SK-N-SH treated with all-trans-retinoic acid at 6 μM for 48 hours (cell line): ENCODE measurements around the gene PNMA1.

Experiments
- ATAC-seq: fragments of 200-7000 bp; cut with Tn5 transposase; 3 replicates; pipeline ENCODE4 v1.9.1; 2020; ENCODE audit warnings: mild to moderate bottlenecking, moderate library complexity
- ARNTL ChIP-seq: fragments of 450-650 bp; formaldehyde crosslinking; IDR thresholded peaks from 2 replicates; pipeline ENCODE4 v1.5.0; 2020; ENCODE audit warnings: low read depth, mild to moderate bottlenecking, moderate library complexity, borderline replicate concordance
- BACH2 ChIP-seq: fragments of 250-450 bp; sonication (Bioruptor Pico); IDR thresholded peaks from 2 replicates; pipeline ENCODE4 v1.9.0; 2021; ENCODE audit warnings: mild to moderate bottlenecking, borderline replicate concordance
- CREB5 ChIP-seq: fragments of 250-450 bp; sonication (Bioruptor Pico); IDR thresholded peaks from 2 replicates; pipeline ENCODE4 v1.5.1; 2020; ENCODE audit warnings: low read depth, mild to moderate bottlenecking, moderate library complexity
- CSDC2 ChIP-seq: fragments of 250-450 bp; sonication (Bioruptor Pico); IDR thresholded peaks from 2 replicates; pipeline ENCODE4 v1.5.0; 2020; ENCODE audit warnings: mild to moderate bottlenecking, moderate library complexity
- CSRNP3 ChIP-seq: fragments of 250-450 bp; sonication (Bioruptor Pico); IDR thresholded peaks from 2 replicates; pipeline ENCODE4 v1.5.1; 2021; ENCODE audit warnings: mild to moderate bottlenecking, moderate library complexity
- ESRRG ChIP-seq: fragments of 250-450 bp; sonication (Bioruptor Pico); IDR thresholded peaks from 2 replicates; pipeline ENCODE4 v1.6.1; 2021; ENCODE audit warnings: mild to moderate bottlenecking
- GLIS3 ChIP-seq: fragments of 250-450 bp; sonication (Bioruptor Pico); IDR thresholded peaks from 2 replicates; pipeline ENCODE4 v1.5.0; 2020; ENCODE audit warnings: mild to moderate bottlenecking, moderate library complexity
- ISL1 ChIP-seq: fragments of 250-450 bp; sonication (Bioruptor Pico); IDR thresholded peaks from 2 replicates; pipeline ENCODE4 v2.1.2; 2022; ENCODE audit warnings: mild to moderate bottlenecking, moderate library complexity
- OSR1 ChIP-seq: fragments of 250-450 bp; sonication (Bioruptor Pico); IDR thresholded peaks from 2 replicates; pipeline ENCODE4 v1.8.0; 2022; ENCODE audit warnings: moderate library complexity, mild to moderate bottlenecking, inconsistent platforms
- PATZ1 ChIP-seq: fragments of 250-450 bp; sonication (Bioruptor Pico); IDR thresholded peaks from 2 replicates; pipeline ENCODE4 v1.8.0; 2020; ENCODE audit warnings: mild to moderate bottlenecking, moderate library complexity, borderline replicate concordance
- POU6F1 ChIP-seq: fragments of 250-450 bp; sonication (Bioruptor Pico); IDR thresholded peaks from 2 replicates; pipeline ENCODE4 v1.8.0; 2021; ENCODE audit warnings: low read depth, mild to moderate bottlenecking, moderate library complexity, borderline replicate concordance
- RARB ChIP-seq: fragments of 250-450 bp; sonication (Bioruptor Pico); IDR thresholded peaks from 2 replicates; pipeline ENCODE4 v1.8.0; 2021; ENCODE audit warnings: mild to moderate bottlenecking, moderate library complexity
- TCF4 ChIP-seq: fragments of 250-450 bp; sonication (Bioruptor Pico); IDR thresholded peaks from 2 replicates; pipeline ENCODE4 v1.8.0; 2021; ENCODE audit warnings: mild to moderate bottlenecking, moderate library complexity, borderline replicate concordance
- TOX ChIP-seq: fragments of 250-450 bp; sonication (Bioruptor Pico); IDR thresholded peaks from 2 replicates; pipeline ENCODE4 v1.8.0; 2021; ENCODE audit warnings: mild to moderate bottlenecking, moderate library complexity, borderline replicate concordance
- TSHZ2 ChIP-seq: fragments of 250-450 bp; sonication (Bioruptor Pico); IDR thresholded peaks from 2 replicates; pipeline ENCODE4 v1.5.0; 2020; ENCODE audit warnings: mild to moderate bottlenecking, moderate library complexity
- ZC3H10 ChIP-seq: fragments of 250-450 bp; sonication (Bioruptor Pico); IDR thresholded peaks from 2 replicates; pipeline ENCODE4 v1.5.1; 2021; ENCODE audit warnings: mild to moderate bottlenecking, moderate library complexity
- ZFP3 ChIP-seq: fragments of 250-450 bp; sonication (Bioruptor Pico); IDR thresholded peaks from 2 replicates; pipeline ENCODE4 v1.5.0; 2020; ENCODE audit warnings: mild to moderate bottlenecking, moderate library complexity
- ZFP30 ChIP-seq: fragments of 450-650 bp; formaldehyde crosslinking; IDR thresholded peaks from 2 replicates; pipeline ENCODE4 v1.5.0; 2022; ENCODE audit warnings: mild to moderate bottlenecking, moderate library complexity
- ZNF565 ChIP-seq: fragments of 450-650 bp; formaldehyde crosslinking; conservative IDR thresholded peaks from 2 replicates; pipeline ENCODE4 v1.5.0; 2020; ENCODE audit warnings: low read depth, mild to moderate bottlenecking, moderate library complexity
- ZNF70 ChIP-seq: fragments of 450-650 bp; formaldehyde crosslinking; IDR thresholded peaks from 2 replicates; pipeline ENCODE4 v1.5.0; 2020; ENCODE audit warnings: mild to moderate bottlenecking, moderate library complexity
- ZNF8 ChIP-seq: fragments of 450-650 bp; formaldehyde crosslinking; IDR thresholded peaks from 2 replicates; pipeline ENCODE4 v1.5.0; 2020; ENCODE audit warnings: mild to moderate bottlenecking, moderate library complexity

PNMA1 gene

GRCh38 chr14:73713803-73714655 lies at the start of gene PNMA1:
Gene PNMA1 (minus strand): TSS chr14:73714384. CDS start chr14:73713639, 745 bp downstream.
- no peak for TF ChIP-seq GLIS3 (CRISPR knock-in tag)
- TF ChIP-seq TOX (CRISPR knock-in tag) = no peak
- TF ChIP-seq BACH2 (CRISPR knock-in tag) = no peak
- no peak for TF ChIP-seq ZNF70 (CRISPR knock-in tag)
- TF ChIP-seq ZFP30 (CRISPR knock-in tag) = no peak
- no peak for TF ChIP-seq ISL1 (CRISPR knock-in tag)
- no peak for TF ChIP-seq PATZ1 (CRISPR knock-in tag)
- TF ChIP-seq CSRNP3 (CRISPR knock-in tag) = no peak
- no peak for TF ChIP-seq CSDC2 (CRISPR knock-in tag)
- peak; percentile 79 for ATAC-seq

GRCh38 chr14:73763396-73763795 lies 49.2 kb upstream of the PNMA1 start:
- no peak for ATAC-seq
- no peak for TF ChIP-seq ZC3H10
- TF ChIP-seq ARNTL (CRISPR knock-in tag) = no peak
- TF ChIP-seq CSDC2 (CRISPR knock-in tag) = no peak
- TF ChIP-seq ZNF565 = no peak
- TF ChIP-seq ESRRG = no peak
- no peak for TF ChIP-seq ZFP3 (CRISPR knock-in tag)
- TF ChIP-seq ZFP30 (CRISPR knock-in tag) = no peak
- TF ChIP-seq GLIS3 (CRISPR knock-in tag) = no peak
- no peak for TF ChIP-seq TSHZ2 (CRISPR knock-in tag)
- no peak for TF ChIP-seq ISL1 (CRISPR knock-in tag)
- no peak for TF ChIP-seq TOX (CRISPR knock-in tag)
- TF ChIP-seq OSR1 (CRISPR knock-in tag) = no peak
- TF ChIP-seq TCF4 (CRISPR knock-in tag) = no peak
- TF ChIP-seq ZNF70 (CRISPR knock-in tag) = no peak
- no peak for TF ChIP-seq CREB5
- TF ChIP-seq POU6F1 (CRISPR knock-in tag) = no peak
- TF ChIP-seq BACH2 (CRISPR knock-in tag) = no peak
- TF ChIP-seq ZNF8 (CRISPR knock-in tag) = no peak
- no peak for TF ChIP-seq RARB (CRISPR knock-in tag)
